ENCODE results near the gene COX4I2.

The COX4I2 gene

GRCh38 chr20:31684153-31685015 is 46.7 kb downstream of the COX4I2 start:
- Histone ChIP-seq H3K4me3 (no peak overlapping the region), H3K27ac (peak overlapping the region in 1 of 2 donors; percentile 46)
- no peak for DNase-seq (ENCODE audit: low spot score)
- no peak for TF ChIP-seq CTCF (IDR thresholded peaks at IDR 0.05)

- H3K4me3 ChIP-seq: no peak overlapping the region
- H3K27ac ChIP-seq: peak overlapping the region in 1 of 2 donors; percentile 50
- no peak for TF ChIP-seq CTCF (IDR thresholded peaks at IDR 0.05)
- no peak for DNase-seq (ENCODE audit: low spot score)
These were observed 48.3 kb downstream of the COX4I2 start for GRCh38 chr20:31685853-31686643.

- no peak for TF ChIP-seq CTCF (IDR thresholded peaks at IDR 0.05)
- no peak for DNase-seq (ENCODE audit: low spot score)
- Histone ChIP-seq H3K4me3 (no peak overlapping the region), H3K27ac (peak overlapping the region in 1 of 2 donors; percentile 24)
These were observed 50.1 kb downstream of the COX4I2 start for GRCh38 chr20:31687777-31688176.

GRCh38 chr20:31689141-31689540 is 51.4 kb downstream of the COX4I2 start:
- no peak for TF ChIP-seq CTCF (IDR thresholded peaks at IDR 0.05)
- Histone ChIP-seq H3K4me3 (no peak overlapping the region), H3K27ac (peak overlapping the region in 1 of 2 donors; percentile 20)
- DNase-seq (ENCODE audit: low spot score): no peak

GRCh38 chr20:31690124-31690666 is 52.5 kb downstream of the COX4I2 start:
- H3K27ac ChIP-seq: no peak overlapping the region
- H3K4me3 ChIP-seq: no peak overlapping the region
- no peak for DNase-seq (ENCODE audit: low spot score)
- no peak for TF ChIP-seq CTCF (IDR thresholded peaks at IDR 0.05)

- Histone ChIP-seq H3K27ac (peak overlapping the region; percentile 12 to 21), H3K4me3 (no peak overlapping the region)
- no peak for TF ChIP-seq CTCF (IDR thresholded peaks at IDR 0.05)
- DNase-seq (ENCODE audit: low spot score): no peak
These were observed 54.0 kb downstream of the COX4I2 start for GRCh38 chr20:31691646-31692275.
